NAMALWA (cell line): Measurements from ENCODE around the gene ATP4B.

Experiments
- DNase-seq: peaks from one replicate; pipeline ENCODE4 v3.0.0-alpha.2; 2015; ENCODE audit warnings: low spot score

The ATP4B gene

GRCh38 chr13:113657851-113658741 lies at the start of gene ATP4B:
Gene ATP4B, minus strand, starts transcription at chr13:113658198. Its CDS starts 54 bp downstream, at chr13:113658144.
- no peak for DNase-seq

GRCh38 chr13:113672002-113672651 lies 14.1 kb upstream of the ATP4B start:
- no peak for DNase-seq

GRCh38 chr13:113671066-113672001 lies 13.3 kb upstream of the ATP4B start:
- no peak for DNase-seq

- no peak for DNase-seq
Measured at GRCh38 chr13:113670541-113670940, 12.5 kb upstream of the ATP4B start.

GRCh38 chr13:113669755-113670341 lies 11.8 kb upstream of the ATP4B start:
- no peak for DNase-seq

- DNase-seq, result no peak
Measured at GRCh38 chr13:113669231-113669754, 11.3 kb upstream of the ATP4B start.

GRCh38 chr13:113668491-113668971 lies 10.5 kb upstream of the ATP4B start:
- DNase-seq, result no peak

- no peak for DNase-seq
Measured at GRCh38 chr13:113667771-113668490, 9.9 kb upstream of the ATP4B start.

- no peak for DNase-seq
Measured at GRCh38 chr13:113666951-113667701, 9.1 kb upstream of the ATP4B start, which contains the start of gene GRK1. Gene GRK1, plus strand, starts transcription at chr13:113667219. Its CDS starts 168 bp downstream, at chr13:113667387.

- DNase-seq, result no peak
Measured at GRCh38 chr13:113666329-113666670, 8.3 kb upstream of the ATP4B start.

- no peak for DNase-seq
Measured at GRCh38 chr13:113665597-113666328, 7.8 kb upstream of the ATP4B start.

- no peak for DNase-seq
Measured at GRCh38 chr13:113664751-113665596, 7.0 kb upstream of the ATP4B start.

- DNase-seq, result no peak
Measured at GRCh38 chr13:113663934-113664333, 5.9 kb upstream of the ATP4B start.

GRCh38 chr13:113661509-113661908 lies 3.5 kb upstream of the ATP4B start:
- no peak for DNase-seq

- no peak for DNase-seq
Measured at GRCh38 chr13:113660066-113660465, 2.1 kb upstream of the ATP4B start.

GRCh38 chr13:113659337-113659736 lies 1.3 kb upstream of the ATP4B start:
- DNase-seq, result no peak

- no peak for DNase-seq
Measured at GRCh38 chr13:113658836-113659235, 838 bp upstream of the ATP4B start.
